K562 (cell line): ENCODE data around the gene SMG9. TPM values are rescaled to one million over a fixed set of nuclear protein-coding genes. Genes with fewer than 3 reads are reported as not detected.
A peak's percentile ranks its signal among the peaks of the same experiment; 100 is the strongest.

ENCODE experiments used
- ASH1L ChIP-seq: fragments of 450-650 bp; IDR thresholded peaks from 2 replicates; pipeline ENCODE4 v1.6.1; 2018; ENCODE audit warnings: borderline replicate concordance, mild to moderate bottlenecking, low read depth; ENCODE audit not compliant: partially characterized antibody
- CCAR2 ChIP-seq: fragments of 200-400 bp; formaldehyde crosslinking; IDR thresholded peaks from 2 replicates; pipeline ENCODE4 v1.6.1; 2017; ENCODE audit warnings: mild to moderate bottlenecking, low read depth, low read length
- CEBPB ChIP-seq: fragments of 450-650 bp; IDR thresholded peaks from 2 replicates; pipeline ENCODE4 v1.6.1; 2016; ENCODE audit warnings: missing genetic modification characterization, missing compliant biosample characterization
- CUX1 ChIP-seq: fragments of 200-800 bp; sonication (Bioruptor generic); IDR thresholded peaks from 2 replicates; pipeline ENCODE4 v1.6.1; 2016; ENCODE audit warnings: missing genetic modification characterization, missing compliant biosample characterization
- FOXJ2 ChIP-seq: fragments of 200-800 bp; sonication (Bioruptor generic); IDR thresholded peaks from 2 replicates; pipeline ENCODE4 v1.6.1; 2016; ENCODE audit warnings: missing genetic modification characterization, missing compliant biosample characterization
- GABPA ChIP-seq: fragments of 200-800 bp; sonication (Bioruptor generic); conservative IDR thresholded peaks from 2 replicates; pipeline ENCODE4 v1.6.1; 2016; ENCODE audit warnings: low read depth, missing genetic modification characterization, missing compliant biosample characterization
- GTF2F1 ChIP-seq: IDR thresholded peaks from 2 replicates; pipeline ENCODE4 v1.6.1; 2011; ENCODE audit warnings: low read depth, low read length, improper control_type of control experiment
- KAT2B ChIP-seq: IDR thresholded peaks from one replicate; pipeline ENCODE4 v1.6.1; 2012; ENCODE audit warnings: low read depth, mild to moderate bottlenecking, control low read depth, inconsistent platforms, low read length, moderate library complexity
- MYNN ChIP-seq, 2 experiments: sonication (generic); formaldehyde crosslinking in 1 of 2; IDR thresholded peaks; 2 replicates each; pipeline versions ENCODE4 v1.5.0 to v1.6.1; 2016 to 2020; ENCODE audit warnings: antibody characterized with exemption in 1 of 2, missing genetic modification reagents in 1 of 2
- NR2C1 ChIP-seq, 2 experiments: fragments of 450-650 bp; IDR thresholded peaks; 2 replicates each; pipeline ENCODE4 v1.6.1; 2017; ENCODE audit warnings: mild to moderate bottlenecking in 2 of 2, antibody characterized with exemption in 1 of 2, inconsistent platforms in 1 of 2, missing compliant biosample characterization in 1 of 2, missing genetic modification characterization in 1 of 2
- RAD21 ChIP-seq, 2 experiments: fragments of 250-450 bp in 1 of 2; fragments of 450-650 bp in 1 of 2; sonication (Bioruptor Pico) in 1 of 2; formaldehyde crosslinking in 1 of 2; IDR thresholded peaks in 1 of 2; conservative IDR thresholded peaks in 1 of 2; 2 replicates each; pipeline versions ENCODE4 v1.4.0 to v1.8.0; 2020 to 2022; ENCODE audit warnings: mild to moderate bottlenecking in 2 of 2, moderate library complexity in 1 of 2
- RBM14 ChIP-seq: fragments of 200-400 bp; formaldehyde crosslinking; IDR thresholded peaks from 2 replicates; pipeline ENCODE4 v1.6.1; 2018; ENCODE audit warnings: low read depth, mild to moderate bottlenecking, low read length, moderate library complexity, borderline replicate concordance; ENCODE audit not compliant: insufficient read depth
- SAP30 ChIP-seq: fragments of 200-600 bp; sonication (generic); IDR thresholded peaks from 2 replicates; pipeline ENCODE4 v1.6.1; 2012; ENCODE audit warnings: borderline replicate concordance, low read depth, mild to moderate bottlenecking, moderate library complexity, low read length, control low read depth, inconsistent platforms; ENCODE audit not compliant: insufficient read depth, poor library complexity, severe bottlenecking
- SIRT6 ChIP-seq: IDR thresholded peaks from one replicate; pipeline ENCODE4 v1.6.1; 2012; ENCODE audit warnings: low read depth, mild to moderate bottlenecking, control low read depth, inconsistent platforms, low read length, moderate library complexity
- ZBTB9 ChIP-seq: fragments of 450-650 bp; formaldehyde crosslinking; IDR thresholded peaks from 2 replicates; pipeline ENCODE4 v1.4.0; 2020; ENCODE audit warnings: mild to moderate bottlenecking, moderate library complexity
- ZNF134 ChIP-seq: fragments of 250-450 bp; sonication (Bioruptor Pico); conservative IDR thresholded peaks from 2 replicates; pipeline ENCODE4 v1.4.0; 2020
- ZNF239 ChIP-seq: fragments of 250-450 bp; sonication (Bioruptor Pico); IDR thresholded peaks from 2 replicates; pipeline ENCODE4 v1.4.0; 2020; ENCODE audit warnings: mild to moderate bottlenecking
- ZNF408 ChIP-seq: fragments of 250-450 bp; sonication (Bioruptor Pico); IDR thresholded peaks from 2 replicates; pipeline ENCODE4 v1.4.0; 2020; ENCODE audit warnings: low read depth, mild to moderate bottlenecking, moderate library complexity
- polyA plus RNA-seq, 8 experiments: library from polyadenylated mRNA; depleted of rRNA in 4 of 8; stranded (reverse) in 5 of 8; unstranded in 3 of 8; fragments of >200 nt; fragmentation: Nextera tagmentation in 2 of 8; fragmentation: Illumina TruSeq in 1 of 8; extraction: Ambion mirVana in 2 of 8; extraction: Trizol in 1 of 8; gene quantifications; 2 replicates each; pipeline versions ENCODE4 v1.2.1 to v1.2.3, GENCODE V29; 2011 to 2014; ENCODE audit warnings: inconsistent platforms in 1 of 8, missing spikeins in 1 of 8
- total RNA-seq, 7 experiments: library from RNA; depleted of rRNA in 6 of 7; stranded (reverse); fragments of >200 nt in 6 of 7; fragmentation: Illumina TruSeq in 2 of 7; extraction: Trizol in 2 of 7; gene quantifications; 2 replicates each; pipeline versions ENCODE4 v1.2.1 to v1.2.3, GENCODE V29; 2011 to 2021; ENCODE audit warnings: low replicate concordance in 1 of 7

SMG9 gene
- total and polyA plus RNA-seq, 9 of the 15 experiments (the other 6 are each of a cell fraction or from before 2014, with no cell fraction given), result 1.7 to 79.7 (median 40.2) TPM

GRCh38 chr19:43789029-43789428 lies 34.3 kb upstream of the SMG9 start (continued):
- TF ChIP-seq CEBPB (tag) (no peak), CUX1 (peak; percentile 76; the same call in 1 of the 2 replicates), ZNF239 (CRISPR knock-in tag) (no peak), SIRT6 (no peak), FOXJ2 (tag) (no peak), ZNF134 (no peak), GABPA (tag) (peak; percentile 71), ZNF408 (no peak), ZBTB9 (CRISPR knock-in tag) (no peak), NR2C1 (IDR thresholded peaks at IDR 0.05) (no peak), NR2C1 (tag; IDR thresholded peaks at IDR 0.05) (peak; percentile 54; the same call in 1 of the 2 replicates), RBM14 (no peak), KAT2B (no peak), ASH1L (no peak), SAP30 (no peak), GTF2F1 (no peak), MYNN (IDR thresholded peaks at IDR 0.05) (no peak), MYNN (CRISPR knock-in tag; IDR thresholded peaks at IDR 0.05) (no peak; the same call in 1 of the 2 replicates), CCAR2 (no peak), RAD21 (CRISPR knock-in tag; conservative IDR thresholded peaks at IDR 0.05 in 1 of 2, IDR thresholded peaks at IDR 0.05 in 1 of 2) (no peak)
